Measurements from ENCODE around the gene CAPN14. TPM values are rescaled to one million over a fixed set of nuclear protein-coding genes. Genes with fewer than 3 reads are reported as not detected.

CAPN14 gene
- total RNA-seq, 4 donors from 2014 or later = 124 to 316 (median 198) TPM

GRCh38 chr2:31142110-31142509, 75.2 kb downstream of the CAPN14 start:
- TF ChIP-seq POLR2A (IDR thresholded peaks at IDR 0.05) = no peak
- TF ChIP-seq, protein P1, sequence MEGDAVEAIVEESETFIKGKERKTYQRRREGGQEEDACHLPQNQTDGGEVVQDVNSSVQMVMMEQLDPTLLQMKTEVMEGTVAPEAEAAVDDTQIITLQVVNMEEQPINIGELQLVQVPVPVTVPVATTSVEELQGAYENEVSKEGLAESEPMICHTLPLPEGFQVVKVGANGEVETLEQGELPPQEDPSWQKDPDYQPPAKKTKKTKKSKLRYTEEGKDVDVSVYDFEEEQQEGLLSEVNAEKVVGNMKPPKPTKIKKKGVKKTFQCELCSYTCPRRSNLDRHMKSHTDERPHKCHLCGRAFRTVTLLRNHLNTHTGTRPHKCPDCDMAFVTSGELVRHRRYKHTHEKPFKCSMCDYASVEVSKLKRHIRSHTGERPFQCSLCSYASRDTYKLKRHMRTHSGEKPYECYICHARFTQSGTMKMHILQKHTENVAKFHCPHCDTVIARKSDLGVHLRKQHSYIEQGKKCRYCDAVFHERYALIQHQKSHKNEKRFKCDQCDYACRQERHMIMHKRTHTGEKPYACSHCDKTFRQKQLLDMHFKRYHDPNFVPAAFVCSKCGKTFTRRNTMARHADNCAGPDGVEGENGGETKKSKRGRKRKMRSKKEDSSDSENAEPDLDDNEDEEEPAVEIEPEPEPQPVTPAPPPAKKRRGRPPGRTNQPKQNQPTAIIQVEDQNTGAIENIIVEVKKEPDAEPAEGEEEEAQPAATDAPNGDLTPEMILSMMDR (IDR thresholded peaks at IDR 0.05) = no peak
- Histone ChIP-seq H3K9me3 (no peaks in the 10 kb centered on the region), H3K27me3 (peaks cover 0 to 24% (median 0%) of the 10 kb centered on the region in 4 donors), H3K36me3 (no peaks in the 10 kb centered on the region), H3K4me3 (no peak overlapping the region), H3K27ac (no peak overlapping the region), H3K4me1 (peaks cover 3 to 17% (median 11%) of the 10 kb centered on the region in 3 donors)
- WGBS, 2 donors = 65 to 76% methylated on average over 3 of the region's 3 CpGs
- DNase-seq = no peak
- intact Hi-C loops (cut with DNase I) = no loop called here

DNA sequence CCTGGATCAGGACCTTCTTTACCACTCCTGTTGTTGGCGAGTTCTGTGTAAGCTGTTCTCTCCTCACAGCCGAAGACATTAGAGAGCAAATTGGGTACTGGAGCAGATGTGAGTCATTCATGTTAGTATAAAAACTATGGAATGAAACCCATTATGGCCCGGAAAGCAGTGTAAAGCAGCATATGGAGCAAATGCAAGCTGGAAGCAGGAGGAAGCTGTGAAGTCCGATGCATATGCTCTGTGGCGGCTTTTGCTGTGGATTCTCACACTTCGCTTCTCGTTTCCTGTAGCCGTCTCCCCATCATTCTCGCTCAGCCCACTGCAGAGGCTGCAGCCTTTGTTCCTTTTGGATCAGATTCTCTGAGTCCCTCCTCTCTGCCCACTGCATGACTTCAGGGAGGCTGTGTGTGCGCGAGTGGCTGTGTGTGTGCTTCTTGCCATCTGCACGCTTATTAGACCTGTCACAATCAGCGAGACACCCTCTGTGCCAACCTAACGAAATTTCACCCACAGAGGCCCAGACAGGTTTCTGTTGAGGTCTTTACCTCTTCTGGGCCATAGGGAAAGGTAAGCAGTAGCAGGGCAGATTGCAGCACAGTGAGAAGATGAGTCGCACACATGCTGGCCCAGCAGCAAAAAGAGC, 75.8 kb downstream of the CAPN14 start:
- Histone ChIP-seq H3K9me3 (no peaks in the 10 kb centered on the region), H3K4me1 (peaks cover 8 to 23% (median 11%) of the 10 kb centered on the region in 3 donors), H3K27ac (no peak overlapping the region), H3K27me3 (peaks cover 0 to 30% (median 2%) of the 10 kb centered on the region in 4 donors), H3K4me3 (no peak overlapping the region), H3K36me3 (no peaks in the 10 kb centered on the region)
- TF ChIP-seq POLR2A (IDR thresholded peaks at IDR 0.05) = no peak
- TF ChIP-seq, protein P1 (IDR thresholded peaks at IDR 0.05) = no peak
- no peak for DNase-seq
- WGBS, 2 donors = 79 to 84% methylated on average over 14 to 15 of the region's 15 CpGs
- intact Hi-C loops (cut with DNase I) = no loop called here

- DNase-seq = no peak
- Histone ChIP-seq H3K4me3 (no peak overlapping the region), H3K36me3 (no peaks in the 10 kb centered on the region), H3K27ac (no peak overlapping the region), H3K27me3 (peaks cover 0 to 44% (median 3%) of the 10 kb centered on the region in 4 donors), H3K9me3 (no peaks in the 10 kb centered on the region), H3K4me1 (peaks cover 8 to 36% (median 11%) of the 10 kb centered on the region in 3 donors)
- TF ChIP-seq, protein P1 (IDR thresholded peaks at IDR 0.05) = no peak
- TF ChIP-seq POLR2A (IDR thresholded peaks at IDR 0.05) = no peak
- 100% methylated on average over 1 of the region's 8 CpGs for WGBS, 2 donors
- intact Hi-C loops (cut with DNase I) = no loop called here
Observed at GRCh38 chr2:31140151-31140550, 77.2 kb downstream of the CAPN14 start.

DNA sequence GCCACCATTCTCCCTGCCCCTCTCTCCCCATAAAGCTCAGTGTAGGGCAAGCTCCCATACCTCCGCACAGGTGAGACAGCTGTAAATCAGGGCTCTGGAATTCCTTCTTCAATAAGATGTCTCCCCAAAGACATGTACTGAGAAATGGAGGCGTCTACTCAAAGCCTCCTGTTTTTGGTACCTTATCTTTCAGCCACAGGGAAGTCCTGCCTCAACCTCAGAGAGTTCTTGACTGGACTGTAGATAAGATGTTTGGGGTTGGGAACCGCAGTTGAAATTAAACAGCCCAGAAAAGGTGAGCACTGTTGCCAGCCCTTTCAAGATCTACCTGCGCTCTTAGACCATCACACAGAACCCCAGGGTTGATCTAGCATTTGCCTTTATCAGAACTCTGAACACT, 77.6 kb downstream of the CAPN14 start:
- H3K27me3 ChIP-seq = peaks cover 0 to 49% (median 3%) of the 10 kb centered on the region in 4 donors
- TF ChIP-seq, protein P1 (IDR thresholded peaks at IDR 0.05) = no peak
- TF ChIP-seq POLR2A (IDR thresholded peaks at IDR 0.05) = no peak

DNA sequence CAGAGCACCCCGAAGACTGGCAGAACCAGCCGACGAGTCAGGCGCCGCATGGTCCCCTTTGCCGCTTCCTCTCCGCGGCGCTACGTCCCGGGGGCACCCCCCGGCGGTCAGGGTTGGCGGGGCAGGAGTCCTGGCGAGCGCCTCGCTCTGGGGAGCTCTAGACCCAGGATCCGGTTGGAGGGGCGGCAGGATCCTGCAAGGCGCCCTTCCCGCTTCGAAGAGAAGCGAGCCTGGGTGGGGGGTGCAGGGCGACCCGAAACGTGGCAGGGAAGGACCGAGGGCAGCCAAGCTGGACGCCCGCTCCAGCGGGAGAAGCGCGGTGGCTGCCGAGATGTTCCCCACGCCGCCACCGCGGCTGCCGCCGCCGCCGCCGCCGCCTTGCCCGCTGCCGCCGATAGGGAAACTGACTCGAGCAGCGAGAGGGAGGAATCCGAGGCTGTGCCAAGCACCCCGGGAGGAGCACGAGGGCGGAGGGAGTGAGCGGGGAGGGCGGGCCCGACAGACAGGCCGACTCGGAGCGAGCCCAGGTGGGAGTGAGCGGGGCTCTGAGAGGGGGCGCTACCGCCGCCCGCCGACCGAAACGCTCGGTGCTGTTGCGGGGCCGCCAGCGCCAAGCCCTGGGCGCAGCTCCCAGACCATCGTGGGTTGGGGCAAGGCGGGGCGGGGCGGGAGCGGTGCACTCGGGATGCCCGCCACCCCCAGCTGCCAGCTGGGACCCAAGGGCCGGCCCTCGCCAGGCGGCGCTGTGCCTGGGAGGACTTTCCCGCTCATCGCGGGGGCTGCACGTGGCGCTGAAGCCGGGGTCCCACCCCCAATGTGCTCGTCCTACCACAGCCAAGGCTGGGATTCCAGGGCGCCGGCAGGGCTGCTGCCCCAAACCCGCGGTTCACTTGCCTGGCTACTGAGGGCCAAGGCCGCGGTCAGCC, 79.0 kb downstream of the CAPN14 start, which contains the start of gene GALNT14:
TSS of gene GALNT14 (minus strand) at position 404 of the 926 bp plus-strand sequence. CDS start at position 50, 354 bp downstream.
- Histone ChIP-seq H3K4me1 (peaks cover 8 to 36% (median 11%) of the 10 kb centered on the region in 3 donors), H3K9me3 (no peaks in the 10 kb centered on the region), H3K27me3 (peaks cover 0 to 53% (median 3%) of the 10 kb centered on the region in 4 donors), H3K4me3 (peak within 1 kb of the TSS; percentile 60 to 70 (median 63)), H3K36me3 (no peaks in the 10 kb centered on the region), H3K27ac (peak within 1 kb of the TSS; percentile 0 to 63 (median 55))
- intact Hi-C loops (cut with DNase I) = no loop called here
- 4 to 19% methylated on average over 7 of the region's 95 CpGs for WGBS, 2 donors
- TF ChIP-seq POLR2A (IDR thresholded peaks at IDR 0.05) = peak in 1 of 4 donors; percentile 25
- TF ChIP-seq, protein P1 (IDR thresholded peaks at IDR 0.05) = peak; percentile 12 to 69 (median 42)
- no peak for DNase-seq

More for the DNA sequence above, 77.6 kb downstream of the CAPN14 start:
- intact Hi-C loops (cut with DNase I) = no loop called here
- no peak for DNase-seq
- no peaks in the 10 kb centered on the region for H3K9me3 ChIP-seq
- H3K4me3 ChIP-seq = no peak overlapping the region
- WGBS, 2 donors = 95 to 100% methylated on average over 3 to 4 of the region's 4 CpGs
- H3K4me1 ChIP-seq = peaks cover 8 to 36% (median 11%) of the 10 kb centered on the region in 3 donors
- H3K27ac ChIP-seq = no peak overlapping the region
- no peaks in the 10 kb centered on the region for H3K36me3 ChIP-seq
